CD14-positive monocyte (primary cell): Measurements from ENCODE around the gene COX10. TPM values are rescaled to one million over a fixed set of nuclear protein-coding genes. Genes with fewer than 3 reads are reported as not detected.

Experiments used
- DNase-seq, 3 donors: peaks; one replicate each; pipeline ENCODE4 v3.0.0-alpha.2; 2011 to 2022
- H2AFZ ChIP-seq: 2 replicates; pipeline ENCODE4 v1.6.0; 2012; ENCODE audit warnings: mild to moderate bottlenecking, low read depth, low read length, inconsistent platforms; ENCODE audit not compliant: insufficient read depth, poor library complexity, severe bottlenecking
- H3K27ac ChIP-seq, 2 donors: 1 replicate in 1 of 2; 2 replicates in 1 of 2; pipeline ENCODE4 v1.5.1; 2012 to 2013; ENCODE audit warnings: low read length in 2 of 2, control low read depth in 1 of 2, inconsistent platforms in 1 of 2, low read depth in 1 of 2, mild to moderate bottlenecking in 1 of 2
- H3K27me3 ChIP-seq, 2 donors: one replicate each; pipeline versions ENCODE4 v1.6.0 to v1.6.1; 2011 to 2013; ENCODE audit warnings: low read length in 2 of 2; ENCODE audit not compliant: control insufficient read depth in 2 of 2, insufficient read depth in 2 of 2
- H3K36me3 ChIP-seq, 2 donors: replicated peaks in 1 of 2; 1 replicate in 1 of 2; 2 replicates in 1 of 2; pipeline versions ENCODE4 v1.5.1 to v1.6.1; 2012 to 2013; ENCODE audit warnings: low read length in 2 of 2, control low read depth in 1 of 2, inconsistent platforms in 1 of 2, mild to moderate bottlenecking in 1 of 2; ENCODE audit not compliant: insufficient read depth in 2 of 2, control insufficient read depth in 1 of 2
- H3K4me1 ChIP-seq, 2 donors: 1 replicate in 1 of 2; 2 replicates in 1 of 2; pipeline versions ENCODE4 v1.5.1 to v1.6.1; 2012 to 2013; ENCODE audit warnings: low read length in 2 of 2, control low read depth in 1 of 2, inconsistent platforms in 1 of 2, mild to moderate bottlenecking in 1 of 2, moderate library complexity in 1 of 2; ENCODE audit not compliant: insufficient read depth in 2 of 2, control insufficient read depth in 1 of 2
- H3K4me2 ChIP-seq: replicated peaks from 2 replicates; pipeline ENCODE3; 2012; ENCODE audit warnings: low read length, moderate library complexity, mild to moderate bottlenecking; ENCODE audit not compliant: poor library complexity, severe bottlenecking; ENCODE audit errors: extremely low read depth
- H3K4me3 ChIP-seq, 3 experiments: fragments of 200-600 bp in 1 of 3; sonication (generic) in 1 of 3; replicated peaks in 1 of 3; 1 replicate in 2 of 3; 2 replicates in 1 of 3; pipeline ENCODE4 v1.5.1; 2011 to 2013; ENCODE audit warnings: low read length in 3 of 3, mild to moderate bottlenecking in 3 of 3, control low read depth in 2 of 3, low read depth in 2 of 3, inconsistent platforms in 1 of 3, moderate library complexity in 1 of 3
- H3K79me2 ChIP-seq: 2 replicates; pipeline ENCODE4 v1.6.0; 2012; ENCODE audit warnings: mild to moderate bottlenecking, control low read depth, inconsistent platforms, low read length, moderate library complexity; ENCODE audit not compliant: insufficient read depth
- H3K9ac ChIP-seq: 2 replicates; pipeline ENCODE4 v1.6.0; 2017; ENCODE audit warnings: low read length, mild to moderate bottlenecking; ENCODE audit not compliant: insufficient read depth, poor library complexity, severe bottlenecking
- H3K9me3 ChIP-seq, 2 donors: replicated peaks in 1 of 2; 1 replicate in 1 of 2; 2 replicates in 1 of 2; pipeline versions ENCODE4 v1.5.1 to v1.6.1; 2012 to 2013; ENCODE audit warnings: low read length in 2 of 2, control low read depth in 1 of 2; ENCODE audit not compliant: control insufficient read depth in 1 of 2, insufficient read depth in 1 of 2
- H4K20me1 ChIP-seq: 2 replicates; pipeline ENCODE4 v1.6.0; 2012; ENCODE audit warnings: mild to moderate bottlenecking, low read length, control low read depth, moderate library complexity; ENCODE audit not compliant: insufficient read depth
- H3K27ac Mint-ChIP-seq, 7 donors: one replicate each; pipeline ENCODE4 v1.8.0; 2020; ENCODE audit warnings: mild to moderate bottlenecking in 7 of 7, mixed read lengths in 7 of 7, moderate library complexity in 6 of 7, inconsistent platforms in 2 of 7
- H3K27me3 Mint-ChIP-seq, 3 donors: one replicate each; pipeline ENCODE4 v1.8.0; 2021 to 2022; ENCODE audit warnings: low read depth in 3 of 3, mild to moderate bottlenecking in 3 of 3, mixed read lengths in 3 of 3, moderate library complexity in 3 of 3, inconsistent platforms in 1 of 3
- H3K36me3 Mint-ChIP-seq, 2 donors: one replicate each; pipeline ENCODE4 v1.8.0; 2020; ENCODE audit warnings: mixed read lengths in 2 of 2, inconsistent platforms in 1 of 2, mild to moderate bottlenecking in 1 of 2
- H3K4me1 Mint-ChIP-seq: one replicate; pipeline ENCODE4 v1.8.0; 2020; ENCODE audit warnings: mild to moderate bottlenecking, mixed read lengths
- H3K4me3 Mint-ChIP-seq, 2 donors: one replicate each; pipeline ENCODE4 v1.8.0; 2020; ENCODE audit warnings: mild to moderate bottlenecking in 2 of 2, mixed read lengths in 2 of 2, moderate library complexity in 1 of 2
- H3K9me3 Mint-ChIP-seq, 7 donors: one replicate each; pipeline ENCODE4 v1.8.0; 2020 to 2022; ENCODE audit warnings: mixed read lengths in 7 of 7, mild to moderate bottlenecking in 6 of 7, moderate library complexity in 6 of 7, inconsistent platforms in 2 of 7
- WGBS: methylation state at CpG from one replicate; pipeline ENCODE4 v1.1.5; 2013; ENCODE audit warnings: missing lambda C conversion rate; ENCODE audit not compliant: insufficient coverage; 5-methylcytosine and 5-hydroxymethylcytosine counted together
- intact Hi-C, 2 donors: fragments of 100-400 bp; cut with micrococcal nuclease; formaldehyde crosslinking; loops; one replicate each; pipeline versions ENCODE4 v1.15.0 to v1.15.1; 2023
- polyA plus RNA-seq, 3 donors: library from polyadenylated mRNA; depleted of rRNA in 1 of 3; unstranded in 2 of 3; stranded (reverse) in 1 of 3; fragments of 300-500 nt in 2 of 3; fragments of >200 nt in 1 of 3; fragmentation: Illumina TruSeq in 2 of 3; gene quantifications; 1 replicate in 2 of 3; 2 replicates in 1 of 3; pipeline ENCODE4 v1.2.3, GENCODE V29; 2012 to 2021
- TF ChIP-seq, protein P1 (sequence below): fragments of 200-600 bp; IDR thresholded peaks from one replicate; pipeline ENCODE4 v1.8.0; 2022; ENCODE audit warnings: antibody characterized with exemption, mild to moderate bottlenecking

The COX10 gene
- polyA plus RNA-seq, 3 donors = 8.2 to 15.2 (median 11.3) TPM

DNA sequence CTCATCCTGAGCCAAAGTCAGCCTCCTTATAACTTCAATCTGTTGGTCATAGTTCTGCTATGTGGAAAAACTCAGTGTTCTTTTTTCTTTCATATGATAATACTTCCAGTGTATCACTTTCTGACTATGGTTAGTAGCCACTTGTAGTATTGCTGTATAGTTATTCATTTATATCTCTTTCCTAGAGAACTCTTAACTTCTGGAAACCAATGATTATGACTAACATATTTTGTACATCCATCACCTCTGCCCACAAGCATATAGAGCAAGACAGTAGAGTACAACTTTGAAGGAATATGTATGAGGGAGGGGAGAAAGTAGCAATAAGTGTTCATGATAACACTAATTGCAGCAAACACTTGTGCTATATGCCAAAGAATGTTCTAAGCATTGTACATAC lies 38.6 kb downstream of the COX10 start:
- TF ChIP-seq, protein P1, sequence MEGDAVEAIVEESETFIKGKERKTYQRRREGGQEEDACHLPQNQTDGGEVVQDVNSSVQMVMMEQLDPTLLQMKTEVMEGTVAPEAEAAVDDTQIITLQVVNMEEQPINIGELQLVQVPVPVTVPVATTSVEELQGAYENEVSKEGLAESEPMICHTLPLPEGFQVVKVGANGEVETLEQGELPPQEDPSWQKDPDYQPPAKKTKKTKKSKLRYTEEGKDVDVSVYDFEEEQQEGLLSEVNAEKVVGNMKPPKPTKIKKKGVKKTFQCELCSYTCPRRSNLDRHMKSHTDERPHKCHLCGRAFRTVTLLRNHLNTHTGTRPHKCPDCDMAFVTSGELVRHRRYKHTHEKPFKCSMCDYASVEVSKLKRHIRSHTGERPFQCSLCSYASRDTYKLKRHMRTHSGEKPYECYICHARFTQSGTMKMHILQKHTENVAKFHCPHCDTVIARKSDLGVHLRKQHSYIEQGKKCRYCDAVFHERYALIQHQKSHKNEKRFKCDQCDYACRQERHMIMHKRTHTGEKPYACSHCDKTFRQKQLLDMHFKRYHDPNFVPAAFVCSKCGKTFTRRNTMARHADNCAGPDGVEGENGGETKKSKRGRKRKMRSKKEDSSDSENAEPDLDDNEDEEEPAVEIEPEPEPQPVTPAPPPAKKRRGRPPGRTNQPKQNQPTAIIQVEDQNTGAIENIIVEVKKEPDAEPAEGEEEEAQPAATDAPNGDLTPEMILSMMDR = no peak
- Histone ChIP-seq H3K27me3 (no peaks in the 10 kb centered on the region), H2AFZ (no peak overlapping the region), H3K9me3 (no peaks in the 10 kb centered on the region), H3K4me1 (no peaks in the 10 kb centered on the region), H3K36me3 (peaks cover 2 to 14% of the 10 kb centered on the region in 2 donors), H4K20me1 (no peaks in the 10 kb centered on the region), H3K4me3 (no peak overlapping the region), H3K79me2 (no peaks in the 10 kb centered on the region), H3K4me2 (no peak overlapping the region), H3K9ac (no peak overlapping the region), H3K27ac (no peak overlapping the region)
- Mint-ChIP-seq H3K27ac (no peak overlapping the region), H3K4me3 (no peak overlapping the region), H3K27me3 (peaks cover 0 to 3% (median 0%) of the 10 kb centered on the region in 3 donors), H3K36me3 (peaks cover 17 to 19% of the 10 kb centered on the region in 2 donors), H3K4me1 (no peaks in the 10 kb centered on the region), H3K9me3 (no peaks in the 10 kb centered on the region)
- no peak for DNase-seq
- intact Hi-C loops = no loop called here

GRCh38 chr17:14112407-14112806 lies 43.1 kb downstream of the COX10 start:
- no peak overlapping the region for H3K27ac ChIP-seq
- H3K36me3 ChIP-seq = peaks cover 2 to 9% of the 10 kb centered on the region in 2 donors
- no peak overlapping the region for H3K4me2 ChIP-seq
- no peaks in the 10 kb centered on the region for H3K4me1 Mint-ChIP-seq
- H3K9ac ChIP-seq = no peak overlapping the region
- peaks cover 0 to 4% (median 0%) of the 10 kb centered on the region in 7 donors for H3K9me3 Mint-ChIP-seq
- TF ChIP-seq, protein P1 = no peak
- no peak overlapping the region for H3K27ac Mint-ChIP-seq
- no peaks in the 10 kb centered on the region for H3K79me2 ChIP-seq
- H3K4me1 ChIP-seq = no peaks in the 10 kb centered on the region
- H4K20me1 ChIP-seq = no peaks in the 10 kb centered on the region
- no peak overlapping the region for H3K4me3 ChIP-seq
- peaks cover 0 to 2% (median 1%) of the 10 kb centered on the region in 3 donors for H3K27me3 Mint-ChIP-seq
- H3K27me3 ChIP-seq = no peaks in the 10 kb centered on the region
- H3K9me3 ChIP-seq = no peaks in the 10 kb centered on the region
- H2AFZ ChIP-seq = no peak overlapping the region
- peaks cover 7 to 9% of the 10 kb centered on the region in 2 donors for H3K36me3 Mint-ChIP-seq
- 95% methylated on average over 2 of the region's 2 CpGs for WGBS
- intact Hi-C loops = no loop called here
- DNase-seq = no peak
- no peak overlapping the region for H3K4me3 Mint-ChIP-seq
